Neural progenitor cell (in vitro differentiated cells): ENCODE measurements around the gene COPS9. TPM values are rescaled to one million over a fixed set of nuclear protein-coding genes. Genes with fewer than 3 reads are reported as not detected.
A peak's percentile ranks its signal among the peaks of the same experiment; 100 is the strongest.

Experiments
- DNase-seq: peaks from one replicate; pipeline ENCODE4 v3.0.0-alpha.2; 2016; ENCODE audit warnings: low spot score
- H2AFZ ChIP-seq: fragments of 200-600 bp; sonication (generic); replicated peaks from 2 replicates; pipeline ENCODE4 v1.6.1; 2016; ENCODE audit warnings: antibody characterized with exemption
- H3F3A ChIP-seq: fragments of 200-600 bp; sonication (generic); 2 replicates; pipeline ENCODE4 v1.6.1; 2016; ENCODE audit warnings: antibody characterized with exemption, low read depth
- H3K27ac ChIP-seq: fragments of 200-600 bp; sonication (generic); 2 replicates; pipeline ENCODE4 v1.5.1; 2016; ENCODE audit warnings: mild to moderate bottlenecking
- H3K27me3 ChIP-seq: fragments of 200-600 bp; sonication (generic); 2 replicates; pipeline ENCODE4 v1.6.1; 2016; ENCODE audit warnings: mild to moderate bottlenecking, moderate library complexity
- H3K36me3 ChIP-seq: fragments of 200-600 bp; sonication (generic); 2 replicates; pipeline ENCODE4 v1.5.1; 2016
- H3K4me1 ChIP-seq: fragments of 200-600 bp; sonication (generic); 2 replicates; pipeline ENCODE4 v1.6.1; 2016; ENCODE audit warnings: mixed run types
- H3K4me2 ChIP-seq: fragments of 200-600 bp; sonication (generic); 2 replicates; pipeline ENCODE4 v1.6.1; 2016
- H3K4me3 ChIP-seq: fragments of 200-600 bp; sonication (generic); 2 replicates; pipeline ENCODE4 v1.5.1; 2016
- H3K79me2 ChIP-seq: fragments of 200-600 bp; sonication (generic); 2 replicates; pipeline ENCODE4 v1.6.1; 2016; ENCODE audit warnings: low read depth
- H3K9ac ChIP-seq: fragments of 200-600 bp; sonication (generic); 2 replicates; pipeline ENCODE4 v1.6.1; 2016
- H3K9me3 ChIP-seq: fragments of 200-600 bp; sonication (generic); 2 replicates; pipeline ENCODE4 v1.5.1; 2016; ENCODE audit warnings: low read depth
- H4K20me1 ChIP-seq: fragments of 200-600 bp; sonication (generic); 2 replicates; pipeline ENCODE4 v1.6.1; 2016; ENCODE audit warnings: low read depth
- H3K27ac Mint-ChIP-seq: 3 replicates; pipeline ENCODE4 v1.8.0; 2021; ENCODE audit warnings: mixed read lengths
- H3K27me3 Mint-ChIP-seq: 2 replicates; pipeline ENCODE4 v1.8.0; 2022; ENCODE audit warnings: low read depth, mild to moderate bottlenecking, inconsistent platforms, moderate library complexity, mixed read lengths; ENCODE audit not compliant: insufficient read depth
- H3K36me3 Mint-ChIP-seq: 3 replicates; pipeline ENCODE4 v1.8.0; 2021; ENCODE audit warnings: mixed read lengths
- H3K4me1 Mint-ChIP-seq: 3 replicates; pipeline ENCODE4 v1.8.0; 2021; ENCODE audit warnings: mixed read lengths
- H3K4me3 Mint-ChIP-seq: 3 replicates; pipeline ENCODE4 v1.8.0; 2021; ENCODE audit warnings: mild to moderate bottlenecking, moderate library complexity, mixed read lengths
- H3K9me3 Mint-ChIP-seq: 3 replicates; pipeline ENCODE4 v1.8.0; 2020; ENCODE audit warnings: mixed read lengths
- CTCF ChIP-seq: fragments of 200-600 bp; sonication (generic); IDR thresholded peaks from 2 replicates; pipeline ENCODE4 v1.5.1; 2017; ENCODE audit warnings: antibody characterized with exemption, mild to moderate bottlenecking
- EZH2 ChIP-seq: fragments of 200-600 bp; sonication (generic); IDR thresholded peaks from 2 replicates; pipeline ENCODE4 v1.6.1; 2017; ENCODE audit warnings: antibody characterized with exemption, mild to moderate bottlenecking, moderate library complexity
- EZH2phosphoT487 ChIP-seq: fragments of 200-600 bp; sonication (generic); IDR thresholded peaks from 2 replicates; pipeline ENCODE4 v1.6.1; 2017; ENCODE audit warnings: antibody characterized with exemption
- total RNA-seq: library from RNA; depleted of rRNA; stranded (reverse); fragments of >200 nt; gene quantifications from 2 replicates; pipeline ENCODE4 v1.2.3, GENCODE V29; 2015; ENCODE audit warnings: low replicate concordance

The COPS9 gene
- total RNA-seq, 1 donor from 2014 or later = 83.9 TPM

- H3K27me3 ChIP-seq = peaks cover 19% of the 10 kb centered on the region
- peaks cover 21% of the 10 kb centered on the region for H3K4me1 ChIP-seq
- Mint-ChIP-seq H3K9me3 (no peaks in the 10 kb centered on the region), H3K4me3 (peak overlapping the region; percentile 94), H3K27ac (peak overlapping the region; percentile 55), H3K27me3 (peaks cover 7% of the 10 kb centered on the region), H3K4me1 (peaks cover 23% of the 10 kb centered on the region), H3K36me3 (peaks cover 13% of the 10 kb centered on the region)
- no peaks in the 10 kb centered on the region for H3K9me3 ChIP-seq
- DNase-seq = no peak
- peaks cover 18% of the 10 kb centered on the region for H4K20me1 ChIP-seq
- peak overlapping the region; percentile 97 for H3K9ac ChIP-seq
- H2AFZ ChIP-seq = peak overlapping the region; percentile 14
- no peaks in the 10 kb centered on the region for H3K36me3 ChIP-seq
- peaks cover 26% of the 10 kb centered on the region for H3K79me2 ChIP-seq
- no peak overlapping the region for H3K27ac ChIP-seq
- no peak for TF ChIP-seq EZH2phosphoT487
- no peak for TF ChIP-seq EZH2
- TF ChIP-seq CTCF = no peak
- H3K4me3 ChIP-seq = peak overlapping the region; percentile 98
- H3K4me2 ChIP-seq = peak overlapping the region; percentile 100
- peaks cover 12% of the 10 kb centered on the region for H3F3A ChIP-seq
Observed at GRCh38 chr2:240135706-240136012, 446 bp downstream of the COPS9 start.

GRCh38 chr2:240134956-240135520 lies 1.1 kb downstream of the COPS9 start:
- Histone ChIP-seq H3K36me3 (no peaks in the 10 kb centered on the region), H3K4me3 (peak overlapping the region; percentile 98), H3K27me3 (peaks cover 19% of the 10 kb centered on the region), H3F3A (peaks cover 5% of the 10 kb centered on the region), H3K4me1 (peaks cover 15% of the 10 kb centered on the region), H3K9me3 (no peaks in the 10 kb centered on the region), H2AFZ (no peak overlapping the region), H3K27ac (no peak overlapping the region), H3K4me2 (peak overlapping the region; percentile 100), H4K20me1 (peaks cover 18% of the 10 kb centered on the region), H3K79me2 (peaks cover 26% of the 10 kb centered on the region), H3K9ac (peak overlapping the region; percentile 97)
- TF ChIP-seq EZH2 = no peak
- no peak for TF ChIP-seq CTCF
- TF ChIP-seq EZH2phosphoT487 = no peak
- H3K4me3 Mint-ChIP-seq = peak overlapping the region; percentile 94
- H3K9me3 Mint-ChIP-seq = no peaks in the 10 kb centered on the region
- peaks cover 15% of the 10 kb centered on the region for H3K36me3 Mint-ChIP-seq
- H3K27me3 Mint-ChIP-seq = peaks cover 7% of the 10 kb centered on the region
- H3K27ac Mint-ChIP-seq = peak overlapping the region; percentile 55
- DNase-seq = no peak
- peaks cover 19% of the 10 kb centered on the region for H3K4me1 Mint-ChIP-seq

GRCh38 chr2:240134466-240134865 lies 1.6 kb downstream of the COPS9 start:
- H3K4me1 Mint-ChIP-seq = peaks cover 15% of the 10 kb centered on the region
- no peaks in the 10 kb centered on the region for H3K9me3 Mint-ChIP-seq
- H3F3A ChIP-seq = peaks cover 1% of the 10 kb centered on the region
- H3K9ac ChIP-seq = peak overlapping the region; percentile 97
- no peaks in the 10 kb centered on the region for H3K36me3 ChIP-seq
- H3K27ac Mint-ChIP-seq = no peak overlapping the region
- H3K27me3 Mint-ChIP-seq = peaks cover 7% of the 10 kb centered on the region
- no peak overlapping the region for H3K4me3 ChIP-seq
- H3K27ac ChIP-seq = no peak overlapping the region
- peak overlapping the region; percentile 100 for H3K4me2 ChIP-seq
- H4K20me1 ChIP-seq = peaks cover 18% of the 10 kb centered on the region
- H3K79me2 ChIP-seq = peaks cover 26% of the 10 kb centered on the region
- H3K27me3 ChIP-seq = peaks cover 19% of the 10 kb centered on the region
- no peak for TF ChIP-seq CTCF
- no peak for TF ChIP-seq EZH2phosphoT487
- no peak for TF ChIP-seq EZH2
- no peak overlapping the region for H2AFZ ChIP-seq
- no peaks in the 10 kb centered on the region for H3K9me3 ChIP-seq
- peaks cover 17% of the 10 kb centered on the region for H3K36me3 Mint-ChIP-seq
- H3K4me3 Mint-ChIP-seq = peak overlapping the region; percentile 94
- DNase-seq = no peak
- H3K4me1 ChIP-seq = peaks cover 11% of the 10 kb centered on the region
